ENCODE measurements around the gene REPS2. TPM values are rescaled to one million over a fixed set of nuclear protein-coding genes. Genes with fewer than 3 reads are reported as not detected.

REPS2 gene
- total and polyA plus RNA-seq, 7 donors: 0.16 to 2.3 (median 0.84) TPM

- no peaks in the 10 kb centered on the region for H3K4me1 ChIP-seq
- no peak for ATAC-seq
- H3K36me3 ChIP-seq (ENCODE audit: insufficient read depth in 1 of 2, low read depth in 1 of 2): no peaks in the 10 kb centered on the region
- H3K27me3 ChIP-seq (ENCODE audit: insufficient read depth in 3 of 3, low read length in 2 of 3): peaks cover 0 to 12% (median 0%) of the 10 kb centered on the region in 3 donors
- H3K27ac ChIP-seq: no peak overlapping the region
- no peak for TF ChIP-seq CTCF (IDR thresholded peaks at IDR 0.05)
- no peak overlapping the region for H3K4me3 ChIP-seq
- intact Hi-C loops (cut with DNase I): no loop called here
- 74 to 83% (median 82%) methylated on average over 4 of the region's 4 CpGs for WGBS, 3 donors
- no peaks in the 10 kb centered on the region for H3K9me3 ChIP-seq
- DNase-seq: no peak
Measured at GRCh38 chrX:17036171-17036961, 89.9 kb downstream of the REPS2 start.

- WGBS, 3 donors: 55 to 76% (median 58%) methylated on average over 3 of the region's 3 CpGs
- H3K4me1 ChIP-seq: no peaks in the 10 kb centered on the region
Measured at GRCh38 chrX:17038277-17038676, 91.8 kb downstream of the REPS2 start.

GRCh38 chrX:17038681-17039161 is 92.3 kb downstream of the REPS2 start:
- Histone ChIP-seq H3K9me3 (no peaks in the 10 kb centered on the region), H3K4me3 (no peak overlapping the region), H3K4me1 (no peaks in the 10 kb centered on the region), H3K27ac (no peak overlapping the region), H3K27me3 (ENCODE audit: insufficient read depth in 3 of 3, low read length in 2 of 3) (peaks cover 0 to 6% (median 0%) of the 10 kb centered on the region in 3 donors), H3K36me3 (ENCODE audit: insufficient read depth in 1 of 2, low read depth in 1 of 2) (no peaks in the 10 kb centered on the region)
- DNase-seq (no peak), ATAC-seq (no peak)
- no peak for TF ChIP-seq CTCF (IDR thresholded peaks at IDR 0.05)
- WGBS, 3 donors: 31 to 42% (median 32%) methylated on average over 7 of the region's 7 CpGs
- intact Hi-C loops (cut with DNase I): no loop called here

More at GRCh38 chrX:17038277-17038676, 91.8 kb downstream of the REPS2 start:
- intact Hi-C loops (cut with DNase I): no loop called here
- DNase-seq (no peak), ATAC-seq (no peak)
- Histone ChIP-seq H3K27ac (no peak overlapping the region), H3K27me3 (ENCODE audit: insufficient read depth in 3 of 3, low read length in 2 of 3) (peaks cover 0 to 9% (median 0%) of the 10 kb centered on the region in 3 donors), H3K36me3 (ENCODE audit: insufficient read depth in 1 of 2, low read depth in 1 of 2) (no peaks in the 10 kb centered on the region), H3K4me3 (no peak overlapping the region), H3K9me3 (no peaks in the 10 kb centered on the region)
- TF ChIP-seq CTCF (IDR thresholded peaks at IDR 0.05): no peak

GRCh38 chrX:17039826-17040225 is 93.4 kb downstream of the REPS2 start:
- peaks cover 0 to 5% (median 0%) of the 10 kb centered on the region in 3 donors for H3K27me3 ChIP-seq (ENCODE audit: insufficient read depth in 3 of 3, low read length in 2 of 3)
- DNase-seq (no peak), ATAC-seq (no peak)
- intact Hi-C loops (cut with DNase I): loop anchor here (5.0 to 10.0 kb wide), 2 partner anchors 153 to 155 kb away; no protein-coding TSS in a partner anchor
- H3K27ac ChIP-seq: no peak overlapping the region
- H3K4me1 ChIP-seq: no peaks in the 10 kb centered on the region
- H3K36me3 ChIP-seq (ENCODE audit: insufficient read depth in 1 of 2, low read depth in 1 of 2): no peaks in the 10 kb centered on the region
- H3K9me3 ChIP-seq: no peaks in the 10 kb centered on the region
- TF ChIP-seq CTCF (IDR thresholded peaks at IDR 0.05): no peak
- WGBS, 3 donors: 55 to 62% (median 59%) methylated on average over 1 of the region's 1 CpG
- H3K4me3 ChIP-seq: no peak overlapping the region
